Thyroid gland (tissue), 4 donors: ENCODE results near the gene SYNGR3. TPM values are rescaled to one million over a fixed set of nuclear protein-coding genes. Genes with fewer than 3 reads are reported as not detected.

Experiments used
- DNase-seq, 2 donors: peaks; one replicate each; pipeline ENCODE4 v3.0.0-alpha.2; 2019
- H3K27ac ChIP-seq, 3 donors: fragments of 200-600 bp; sonication (generic); 1 replicate in 2 of 3; 2 replicates in 1 of 3; pipeline ENCODE4 v1.5.1; 2016 to 2019; ENCODE audit warnings: mild to moderate bottlenecking in 1 of 3, moderate library complexity in 1 of 3
- H3K27me3 ChIP-seq: fragments of 200-600 bp; sonication (generic); one replicate; pipeline ENCODE4 v1.5.1; 2019
- H3K36me3 ChIP-seq, 2 donors: fragments of 200-600 bp; sonication (generic); one replicate each; pipeline ENCODE4 v1.5.1; 2016 to 2019
- H3K4me1 ChIP-seq, 2 donors: fragments of 200-600 bp; sonication (generic); one replicate each; pipeline ENCODE4 v1.5.1; 2017 to 2019
- H3K4me3 ChIP-seq, 3 donors: fragments of 200-600 bp; sonication (generic); replicated peaks in 1 of 3; 1 replicate in 2 of 3; 2 replicates in 1 of 3; pipeline ENCODE4 v1.5.1; 2016; ENCODE audit warnings: mild to moderate bottlenecking in 1 of 3
- H3K9me3 ChIP-seq: fragments of 200-600 bp; sonication (generic); one replicate; pipeline ENCODE4 v1.5.1; 2017
- POLR2A ChIP-seq, 2 donors: fragments of 450-650 bp; IDR thresholded peaks; one replicate each; pipeline ENCODE4 v1.6.1; 2017; ENCODE audit warnings: antibody characterized with exemption in 2 of 2, mild to moderate bottlenecking in 2 of 2, moderate library complexity in 1 of 2
- WGBS, 2 donors: methylation state at CpG; one replicate each; pipeline ENCODE4 v1.1.5; 2017; 5-methylcytosine and 5-hydroxymethylcytosine counted together
- intact Hi-C: fragments of 100-400 bp; cut with DNase I; formaldehyde crosslinking; loops from one replicate; pipeline ENCODE4 v1.15.1; 2023
- total RNA-seq, 4 donors: library from RNA; depleted of rRNA; stranded (reverse); fragments of >200 nt; gene quantifications; one replicate each; pipeline ENCODE4 v1.2.3, GENCODE V29; 2016
- TF ChIP-seq, protein P1 (sequence below), 6 experiments: fragments of 200-600 bp in 3 of 6; fragments of 450-650 bp in 3 of 6; sonication (generic) in 3 of 6; IDR thresholded peaks; one replicate each; pipeline ENCODE4 v1.5.1; 2016 to 2019; ENCODE audit warnings: antibody characterized with exemption in 6 of 6, mild to moderate bottlenecking in 2 of 6, inconsistent platforms in 1 of 6, moderate library complexity in 1 of 6

Gene SYNGR3
- total RNA-seq, 4 donors from 2014 or later, result not detected

DNA sequence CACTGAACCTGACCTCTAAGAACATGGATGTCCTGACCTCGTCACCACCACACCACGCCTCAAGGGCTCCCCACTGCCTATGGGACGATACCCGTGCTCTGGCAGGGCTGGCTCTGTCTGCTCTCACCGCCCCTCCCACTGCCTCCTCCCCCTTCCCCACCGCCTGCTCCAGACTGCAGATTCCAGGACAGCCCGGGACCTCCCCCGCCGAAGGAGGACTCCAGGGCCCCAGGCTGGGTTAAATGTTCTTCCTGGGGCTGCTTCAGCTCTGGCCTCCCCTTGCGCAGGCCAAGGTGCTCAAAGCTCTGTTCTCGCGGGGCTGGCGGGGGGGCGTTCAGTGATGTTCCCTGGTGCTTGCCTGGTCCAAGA lies 32.9 kb downstream of the SYNGR3 start:
- Histone ChIP-seq H3K4me3 (peak overlapping the region in 1 of 3 donors; percentile 11), H3K4me1 (peaks cover 11 to 43% of the 10 kb centered on the region in 2 donors), H3K9me3 (no peaks in the 10 kb centered on the region), H3K27ac (no peak overlapping the region), H3K27me3 (peaks cover 7% of the 10 kb centered on the region), H3K36me3 (no peaks in the 10 kb centered on the region)
- TF ChIP-seq POLR2A (IDR thresholded peaks at IDR 0.05), result no peak
- TF ChIP-seq, protein P1, sequence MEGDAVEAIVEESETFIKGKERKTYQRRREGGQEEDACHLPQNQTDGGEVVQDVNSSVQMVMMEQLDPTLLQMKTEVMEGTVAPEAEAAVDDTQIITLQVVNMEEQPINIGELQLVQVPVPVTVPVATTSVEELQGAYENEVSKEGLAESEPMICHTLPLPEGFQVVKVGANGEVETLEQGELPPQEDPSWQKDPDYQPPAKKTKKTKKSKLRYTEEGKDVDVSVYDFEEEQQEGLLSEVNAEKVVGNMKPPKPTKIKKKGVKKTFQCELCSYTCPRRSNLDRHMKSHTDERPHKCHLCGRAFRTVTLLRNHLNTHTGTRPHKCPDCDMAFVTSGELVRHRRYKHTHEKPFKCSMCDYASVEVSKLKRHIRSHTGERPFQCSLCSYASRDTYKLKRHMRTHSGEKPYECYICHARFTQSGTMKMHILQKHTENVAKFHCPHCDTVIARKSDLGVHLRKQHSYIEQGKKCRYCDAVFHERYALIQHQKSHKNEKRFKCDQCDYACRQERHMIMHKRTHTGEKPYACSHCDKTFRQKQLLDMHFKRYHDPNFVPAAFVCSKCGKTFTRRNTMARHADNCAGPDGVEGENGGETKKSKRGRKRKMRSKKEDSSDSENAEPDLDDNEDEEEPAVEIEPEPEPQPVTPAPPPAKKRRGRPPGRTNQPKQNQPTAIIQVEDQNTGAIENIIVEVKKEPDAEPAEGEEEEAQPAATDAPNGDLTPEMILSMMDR (IDR thresholded peaks at IDR 0.05), result no peak
- intact Hi-C loops, result loop anchor here (5.0 kb wide), 1 partner anchor 130 kb away; no protein-coding TSS in a partner anchor
- peak; percentile 28 to 48 for DNase-seq
- WGBS, 2 donors, result 3% methylated on average over 4 to 14 of the region's 14 CpGs

DNA sequence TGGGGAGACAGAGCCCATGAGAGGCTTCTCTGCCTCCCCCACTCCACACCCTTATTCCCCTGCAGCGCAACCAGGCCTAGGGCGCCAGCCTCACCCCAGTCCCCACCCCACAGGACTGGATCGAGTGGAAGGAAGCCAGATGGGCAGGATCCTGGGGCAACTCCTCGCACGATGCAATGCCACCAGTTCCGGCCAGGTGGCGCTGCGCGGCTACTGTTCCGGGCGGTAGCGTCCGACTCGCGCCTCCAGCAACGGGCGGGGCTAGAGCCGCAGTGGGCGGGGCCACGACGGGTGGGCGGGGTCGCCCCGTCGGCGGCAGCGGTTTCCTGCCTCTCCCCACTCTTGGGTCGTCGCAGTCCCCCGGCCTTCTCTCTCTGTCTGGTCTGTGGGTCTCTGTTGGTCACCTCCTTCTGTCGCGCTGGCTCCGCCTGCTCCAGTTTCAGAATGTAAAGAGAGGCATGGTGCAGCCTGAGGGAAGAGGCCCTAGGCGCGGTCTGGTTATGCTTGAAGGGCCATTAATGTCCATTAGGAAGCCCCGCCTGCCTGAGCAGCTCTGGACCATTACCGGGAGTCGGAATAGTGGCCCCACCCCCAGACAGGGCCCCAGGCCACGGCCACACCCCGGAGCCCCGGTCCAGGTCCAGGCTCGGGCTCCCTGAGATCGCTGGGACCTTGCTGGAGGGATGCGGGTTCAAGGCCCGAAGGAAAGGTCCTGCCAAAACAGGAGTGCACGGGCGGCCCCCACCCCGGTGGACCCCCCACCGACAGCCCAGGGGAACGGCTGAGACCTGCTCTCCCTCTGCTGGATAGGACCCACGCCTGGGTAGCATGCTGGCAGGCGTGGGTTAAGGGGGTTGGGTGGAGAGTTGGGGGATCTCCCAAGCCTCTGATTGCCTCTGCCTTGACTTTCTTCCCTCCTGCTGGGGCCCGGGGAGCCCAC lies 33.6 kb downstream of the SYNGR3 start:
- Histone ChIP-seq H3K27ac (peak overlapping the region; percentile 31 to 68 (median 37)), H3K4me3 (peak overlapping the region in 1 of 3 donors; percentile 17), H3K4me1 (peaks cover 11 to 50% of the 10 kb centered on the region in 2 donors), H3K36me3 (no peaks in the 10 kb centered on the region), H3K9me3 (no peaks in the 10 kb centered on the region), H3K27me3 (peaks cover 7% of the 10 kb centered on the region)
- intact Hi-C loops, result loop anchor here (5.0 kb wide), 1 partner anchor 129 kb away; no protein-coding TSS in a partner anchor
- TF ChIP-seq POLR2A (IDR thresholded peaks at IDR 0.05), result peak in 1 of 2 donors; percentile 51
- TF ChIP-seq, protein P1 (IDR thresholded peaks at IDR 0.05), result peak; percentile 89 to 99 (median 98)
- peak; percentile 91 for DNase-seq
- WGBS, 2 donors, result 9 to 27% methylated on average over 13 to 31 of the region's 53 CpGs

DNA sequence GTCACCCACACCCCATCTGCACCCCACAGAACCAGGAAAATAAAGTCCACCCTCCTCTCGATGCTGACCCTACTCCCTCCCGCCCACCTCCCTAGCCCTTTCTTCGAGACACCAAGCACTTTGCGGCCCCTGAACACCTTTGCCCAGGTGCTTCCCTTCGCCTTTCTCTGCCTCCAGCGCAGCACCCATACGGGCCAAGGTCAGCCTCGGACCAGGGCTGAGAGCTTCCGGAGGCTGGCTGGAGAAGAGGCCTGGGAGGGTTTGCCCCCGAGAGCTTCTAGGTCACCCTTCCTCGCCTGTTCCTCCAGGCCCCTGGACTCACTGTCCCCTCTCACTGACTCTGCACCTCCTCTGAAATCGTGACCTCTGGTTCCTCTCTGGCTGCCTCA lies 34.3 kb downstream of the SYNGR3 start:
- peaks cover 11 to 56% of the 10 kb centered on the region in 2 donors for H3K4me1 ChIP-seq
- no peaks in the 10 kb centered on the region for H3K9me3 ChIP-seq
- DNase-seq, result no peak
- intact Hi-C loops, result loop anchor here (5.0 kb wide), 1 partner anchor 128 kb away; no protein-coding TSS in a partner anchor
- no peak overlapping the region for H3K4me3 ChIP-seq
- WGBS, 2 donors, result 87 to 97% methylated on average over 12 of the region's 12 CpGs
- TF ChIP-seq POLR2A (IDR thresholded peaks at IDR 0.05), result no peak
- TF ChIP-seq, protein P1 (IDR thresholded peaks at IDR 0.05), result no peak
- no peaks in the 10 kb centered on the region for H3K36me3 ChIP-seq
- peaks cover 7% of the 10 kb centered on the region for H3K27me3 ChIP-seq
- H3K27ac ChIP-seq, result peak overlapping the region in 2 of 3 donors; percentile 31 to 37

DNA sequence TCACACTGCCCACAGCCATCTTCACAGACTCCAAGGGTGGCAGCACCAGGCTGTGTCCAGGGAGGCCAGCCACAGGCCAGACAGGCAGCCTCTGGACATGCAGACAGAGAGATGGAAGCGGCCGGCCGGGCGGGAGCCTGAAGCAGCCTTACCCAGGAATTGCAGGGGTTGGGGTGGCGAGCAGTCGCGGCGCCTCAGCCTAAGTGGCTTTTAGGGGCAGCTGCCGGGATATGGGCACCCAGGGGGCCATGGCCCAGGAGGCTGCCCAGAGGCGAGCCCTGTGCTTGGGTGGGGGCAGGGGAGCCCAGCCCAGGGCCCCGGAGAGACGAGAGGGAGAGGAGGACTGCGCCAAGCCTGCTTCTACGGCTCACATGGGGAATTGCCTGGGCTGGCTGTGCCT lies 35.5 kb downstream of the SYNGR3 start:
- WGBS, 2 donors, result 96 to 100% methylated on average over 3 to 14 of the region's 14 CpGs
- Histone ChIP-seq H3K27me3 (peaks cover 4% of the 10 kb centered on the region), H3K4me3 (no peak overlapping the region), H3K36me3 (no peaks in the 10 kb centered on the region), H3K4me1 (peaks cover 11 to 46% of the 10 kb centered on the region in 2 donors), H3K27ac (no peak overlapping the region), H3K9me3 (no peaks in the 10 kb centered on the region)
- no peak for TF ChIP-seq POLR2A (IDR thresholded peaks at IDR 0.05)
- TF ChIP-seq, protein P1 (IDR thresholded peaks at IDR 0.05), result no peak
- no peak for DNase-seq
- intact Hi-C loops, result no loop called here
